ENCODE results near the gene FOXN3.

FOXN3 gene

GRCh38 chr14:89407856-89408255, 9.2 kb downstream of the FOXN3 start:
- no peak overlapping the region for H3K4me3 ChIP-seq (ENCODE audit: insufficient read length, low read depth)
- peaks cover 57% of the 10 kb centered on the region for H3K36me3 ChIP-seq (ENCODE audit: insufficient read depth, insufficient read length, low read length)
- no peak for TF ChIP-seq SUZ12 (IDR thresholded peaks at IDR 0.05; ENCODE audit: extremely low read depth, insufficient read depth, insufficient read length)
- no peak for TF ChIP-seq ZNF274 (IDR thresholded peaks at IDR 0.05; ENCODE audit: low read depth, low read length)
- no peak for TF ChIP-seq YY1 (IDR thresholded peaks at IDR 0.05; ENCODE audit: insufficient read depth, insufficient read length)
- DNase-seq (ENCODE audit: low read depth, low spot score), result no peak
- H3K4me1 ChIP-seq (ENCODE audit: insufficient read depth, insufficient read length), result no peaks in the 10 kb centered on the region
- H3K9me3 ChIP-seq (ENCODE audit: insufficient read depth, low read length), result no peaks in the 10 kb centered on the region
- H3K27me3 ChIP-seq (ENCODE audit: insufficient read depth, insufficient read length), result no peaks in the 10 kb centered on the region
- no peak overlapping the region for H3K9ac ChIP-seq (ENCODE audit: insufficient read length, low read depth)

DNA sequence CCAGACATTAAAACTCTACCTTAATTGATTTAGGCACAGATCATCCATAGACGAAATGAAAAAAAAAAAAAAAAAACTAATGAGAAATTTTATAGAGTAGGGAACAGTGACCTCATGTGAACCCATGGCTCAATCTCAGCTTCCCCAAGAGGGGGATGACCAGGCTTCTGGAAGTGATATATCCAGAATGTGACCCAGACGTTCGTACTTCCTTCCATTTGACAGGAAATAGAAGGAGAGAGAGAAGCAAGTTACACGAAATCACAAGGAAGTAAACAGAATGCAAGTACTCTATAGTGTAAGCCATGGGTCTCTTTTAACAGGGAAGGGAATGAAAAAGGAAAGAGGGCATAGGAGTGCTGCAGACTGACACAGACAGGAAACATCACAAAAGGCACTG, 10.1 kb downstream of the FOXN3 start:
- no peaks in the 10 kb centered on the region for H3K4me1 ChIP-seq (ENCODE audit: insufficient read depth, insufficient read length)
- no peak for DNase-seq (ENCODE audit: low read depth, low spot score)
- no peaks in the 10 kb centered on the region for H3K9me3 ChIP-seq (ENCODE audit: insufficient read depth, low read length)
- H3K4me3 ChIP-seq (ENCODE audit: insufficient read length, low read depth), result no peak overlapping the region
- peaks cover 56% of the 10 kb centered on the region for H3K36me3 ChIP-seq (ENCODE audit: insufficient read depth, insufficient read length, low read length)
- TF ChIP-seq YY1 (IDR thresholded peaks at IDR 0.05; ENCODE audit: insufficient read depth, insufficient read length) (no peak), ZNF274 (IDR thresholded peaks at IDR 0.05; ENCODE audit: low read depth, low read length) (no peak)
- no peaks in the 10 kb centered on the region for H3K27me3 ChIP-seq (ENCODE audit: insufficient read depth, insufficient read length)
- no peak overlapping the region for H3K9ac ChIP-seq (ENCODE audit: insufficient read length, low read depth)

GRCh38 chr14:89406361-89406760, 10.7 kb downstream of the FOXN3 start:
- Histone ChIP-seq H3K4me1 (ENCODE audit: insufficient read depth, insufficient read length) (peaks cover 1% of the 10 kb centered on the region), H3K9ac (ENCODE audit: insufficient read length, low read depth) (no peak overlapping the region), H3K9me3 (ENCODE audit: insufficient read depth, low read length) (no peaks in the 10 kb centered on the region), H3K36me3 (ENCODE audit: insufficient read depth, insufficient read length, low read length) (peaks cover 54% of the 10 kb centered on the region), H3K4me3 (ENCODE audit: insufficient read length, low read depth) (no peak overlapping the region), H3K27me3 (ENCODE audit: insufficient read depth, insufficient read length) (no peaks in the 10 kb centered on the region)
- TF ChIP-seq ZNF274 (IDR thresholded peaks at IDR 0.05; ENCODE audit: low read depth, low read length), result no peak
- TF ChIP-seq YY1 (IDR thresholded peaks at IDR 0.05; ENCODE audit: insufficient read depth, insufficient read length), result no peak
- no peak for TF ChIP-seq SUZ12 (IDR thresholded peaks at IDR 0.05; ENCODE audit: extremely low read depth, insufficient read depth, insufficient read length)
- DNase-seq (ENCODE audit: low read depth, low spot score), result no peak

DNA sequence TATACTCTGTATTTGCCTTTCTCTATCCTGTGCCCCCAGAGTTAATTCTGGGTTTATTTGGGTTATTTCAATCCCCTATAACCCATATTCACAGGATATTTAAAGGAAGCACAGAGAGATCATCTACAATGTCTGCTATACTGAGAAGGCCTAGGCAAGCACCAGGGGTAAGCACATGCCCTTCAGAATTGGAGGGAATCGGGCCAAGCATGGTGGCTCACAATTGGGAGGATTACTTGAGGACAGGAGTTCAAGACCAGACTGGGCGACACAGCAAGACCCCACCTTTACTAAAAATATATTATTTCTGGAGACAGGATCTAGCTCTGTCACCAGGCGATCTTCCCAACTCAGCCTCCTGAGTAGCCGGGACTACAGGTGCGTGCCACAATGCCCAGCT, 11.3 kb downstream of the FOXN3 start:
- no peak overlapping the region for H3K4me3 ChIP-seq (ENCODE audit: insufficient read length, low read depth)
- no peak for TF ChIP-seq SUZ12 (IDR thresholded peaks at IDR 0.05; ENCODE audit: extremely low read depth, insufficient read depth, insufficient read length)
- TF ChIP-seq YY1 (IDR thresholded peaks at IDR 0.05; ENCODE audit: insufficient read depth, insufficient read length), result no peak
- no peak for TF ChIP-seq ZNF274 (IDR thresholded peaks at IDR 0.05; ENCODE audit: low read depth, low read length)
- H3K36me3 ChIP-seq (ENCODE audit: insufficient read depth, insufficient read length, low read length), result peaks cover 54% of the 10 kb centered on the region
- no peak for DNase-seq (ENCODE audit: low read depth, low spot score)
- H3K9ac ChIP-seq (ENCODE audit: insufficient read length, low read depth), result no peak overlapping the region
- peaks cover 2% of the 10 kb centered on the region for H3K4me1 ChIP-seq (ENCODE audit: insufficient read depth, insufficient read length)
- no peaks in the 10 kb centered on the region for H3K9me3 ChIP-seq (ENCODE audit: insufficient read depth, low read length)
- H3K27me3 ChIP-seq (ENCODE audit: insufficient read depth, insufficient read length), result no peaks in the 10 kb centered on the region

DNA sequence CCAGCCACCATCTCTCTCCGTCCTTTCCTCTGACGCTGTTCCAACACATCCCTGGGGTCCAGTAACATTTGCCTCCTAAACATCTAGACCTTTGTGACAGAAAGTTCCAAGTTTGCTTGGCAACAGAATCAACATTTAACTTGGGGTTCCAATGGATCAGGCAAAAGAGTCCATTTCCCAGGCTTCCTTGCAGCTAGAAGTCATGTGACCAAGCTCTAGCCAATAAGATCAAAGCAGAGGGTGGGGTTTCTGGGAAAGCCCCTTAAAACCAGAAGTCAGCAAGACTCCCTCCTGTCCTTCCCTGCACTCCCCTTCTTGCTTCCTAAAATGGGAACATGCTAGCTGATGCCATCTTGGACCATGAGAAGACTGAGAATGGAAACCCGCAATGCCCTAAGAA, 14.7 kb downstream of the FOXN3 start:
- no peak for DNase-seq (ENCODE audit: low read depth, low spot score)
- no peaks in the 10 kb centered on the region for H3K9me3 ChIP-seq (ENCODE audit: insufficient read depth, low read length)
- no peak overlapping the region for H3K9ac ChIP-seq (ENCODE audit: insufficient read length, low read depth)
- H3K4me3 ChIP-seq (ENCODE audit: insufficient read length, low read depth), result no peak overlapping the region
- H3K27me3 ChIP-seq (ENCODE audit: insufficient read depth, insufficient read length), result no peaks in the 10 kb centered on the region
- peaks cover 50% of the 10 kb centered on the region for H3K36me3 ChIP-seq (ENCODE audit: insufficient read depth, insufficient read length, low read length)
- peaks cover 2% of the 10 kb centered on the region for H3K4me1 ChIP-seq (ENCODE audit: insufficient read depth, insufficient read length)
- no peak for TF ChIP-seq ZNF274 (IDR thresholded peaks at IDR 0.05; ENCODE audit: low read depth, low read length)
- TF ChIP-seq SUZ12 (IDR thresholded peaks at IDR 0.05; ENCODE audit: extremely low read depth, insufficient read depth, insufficient read length), result no peak
- no peak for TF ChIP-seq YY1 (IDR thresholded peaks at IDR 0.05; ENCODE audit: insufficient read depth, insufficient read length)

GRCh38 chr14:89401761-89402160, 15.3 kb downstream of the FOXN3 start:
- no peaks in the 10 kb centered on the region for H3K9me3 ChIP-seq (ENCODE audit: insufficient read depth, low read length)
- no peak for DNase-seq (ENCODE audit: low read depth, low spot score)
- no peak overlapping the region for H3K4me3 ChIP-seq (ENCODE audit: insufficient read length, low read depth)
- H3K4me1 ChIP-seq (ENCODE audit: insufficient read depth, insufficient read length), result peaks cover 2% of the 10 kb centered on the region
- TF ChIP-seq SUZ12 (IDR thresholded peaks at IDR 0.05; ENCODE audit: extremely low read depth, insufficient read depth, insufficient read length) (no peak), ZNF274 (IDR thresholded peaks at IDR 0.05; ENCODE audit: low read depth, low read length) (no peak), YY1 (IDR thresholded peaks at IDR 0.05; ENCODE audit: insufficient read depth, insufficient read length) (no peak)
- H3K36me3 ChIP-seq (ENCODE audit: insufficient read depth, insufficient read length, low read length), result peaks cover 50% of the 10 kb centered on the region
- H3K27me3 ChIP-seq (ENCODE audit: insufficient read depth, insufficient read length), result no peaks in the 10 kb centered on the region
- no peak overlapping the region for H3K9ac ChIP-seq (ENCODE audit: insufficient read length, low read depth)

GRCh38 chr14:89401241-89401640, 15.8 kb downstream of the FOXN3 start:
- Histone ChIP-seq H3K36me3 (ENCODE audit: insufficient read depth, insufficient read length, low read length) (peaks cover 49% of the 10 kb centered on the region), H3K4me3 (ENCODE audit: insufficient read length, low read depth) (no peak overlapping the region), H3K9ac (ENCODE audit: insufficient read length, low read depth) (no peak overlapping the region), H3K27me3 (ENCODE audit: insufficient read depth, insufficient read length) (no peaks in the 10 kb centered on the region), H3K4me1 (ENCODE audit: insufficient read depth, insufficient read length) (peaks cover 2% of the 10 kb centered on the region), H3K9me3 (ENCODE audit: insufficient read depth, low read length) (no peaks in the 10 kb centered on the region)
- TF ChIP-seq SUZ12 (IDR thresholded peaks at IDR 0.05; ENCODE audit: extremely low read depth, insufficient read depth, insufficient read length), result no peak
- TF ChIP-seq ZNF274 (IDR thresholded peaks at IDR 0.05; ENCODE audit: low read depth, low read length), result no peak
- no peak for TF ChIP-seq YY1 (IDR thresholded peaks at IDR 0.05; ENCODE audit: insufficient read depth, insufficient read length)
- DNase-seq (ENCODE audit: low read depth, low spot score), result no peak

DNA sequence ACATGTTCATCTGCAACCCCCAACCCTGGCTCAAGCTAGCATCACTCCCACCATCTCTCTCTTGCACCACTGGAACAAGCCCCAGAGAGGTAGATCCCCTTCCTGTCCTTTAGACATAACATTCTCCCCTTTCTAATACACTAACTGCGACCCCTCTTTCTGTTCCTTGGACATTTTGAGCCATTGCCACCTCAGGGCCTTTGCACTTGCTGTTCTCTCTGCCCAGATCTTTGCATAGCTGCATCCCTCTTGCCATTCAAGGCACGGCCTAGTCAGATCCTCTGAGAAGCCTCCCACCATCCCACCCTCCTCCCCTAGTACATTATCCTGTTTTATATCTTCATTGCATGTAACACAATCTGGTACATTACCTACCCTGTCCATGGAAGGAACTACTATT, 16.5 kb downstream of the FOXN3 start:
- peaks cover 42% of the 10 kb centered on the region for H3K36me3 ChIP-seq (ENCODE audit: insufficient read depth, insufficient read length, low read length)
- no peaks in the 10 kb centered on the region for H3K27me3 ChIP-seq (ENCODE audit: insufficient read depth, insufficient read length)
- no peak for DNase-seq (ENCODE audit: low read depth, low spot score)
- TF ChIP-seq SUZ12 (IDR thresholded peaks at IDR 0.05; ENCODE audit: extremely low read depth, insufficient read depth, insufficient read length) (no peak), YY1 (IDR thresholded peaks at IDR 0.05; ENCODE audit: insufficient read depth, insufficient read length) (no peak), ZNF274 (IDR thresholded peaks at IDR 0.05; ENCODE audit: low read depth, low read length) (no peak)
- no peak overlapping the region for H3K4me3 ChIP-seq (ENCODE audit: insufficient read length, low read depth)
- H3K9ac ChIP-seq (ENCODE audit: insufficient read length, low read depth), result no peak overlapping the region
- H3K4me1 ChIP-seq (ENCODE audit: insufficient read depth, insufficient read length), result peaks cover 2% of the 10 kb centered on the region
- no peaks in the 10 kb centered on the region for H3K9me3 ChIP-seq (ENCODE audit: insufficient read depth, low read length)

Measured in NT2/D1 (cell line).